PC-9 (cell line): ENCODE data around the gene GPC5.

ENCODE experiments used
- EZH2 ChIP-seq: fragments of 200-600 bp; sonication (generic); IDR thresholded peaks from 2 replicates; pipeline ENCODE4 v1.8.0; 2017; ENCODE audit warnings: antibody characterized with exemption, low read depth
- TF ChIP-seq, protein P1 (sequence below): fragments of 200-600 bp; sonication (generic); conservative IDR thresholded peaks from 2 replicates; pipeline ENCODE4 v1.6.1; 2017; ENCODE audit warnings: mixed run types, antibody characterized with exemption, mild to moderate bottlenecking, moderate library complexity

DNA sequence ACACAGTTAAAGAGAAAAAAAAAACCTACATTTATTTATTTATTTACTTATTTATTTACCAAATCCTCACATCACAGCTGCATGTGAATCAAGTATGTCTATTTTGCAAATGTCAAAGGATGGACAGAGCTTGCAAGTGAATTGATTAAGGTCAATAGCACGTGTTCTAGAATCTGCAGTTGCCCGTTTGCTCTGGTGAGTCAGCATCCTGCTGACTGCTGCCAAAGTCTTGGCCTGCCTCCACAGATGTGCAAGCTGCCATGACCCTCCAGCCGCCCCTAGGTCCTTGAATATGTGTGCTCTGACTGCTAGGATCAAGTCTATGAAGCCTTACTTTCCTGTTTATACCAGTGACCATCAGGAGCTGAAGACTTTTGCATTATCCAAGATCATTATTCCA lies 320.6 kb downstream of the GPC5 start:
- TF ChIP-seq, protein P1, sequence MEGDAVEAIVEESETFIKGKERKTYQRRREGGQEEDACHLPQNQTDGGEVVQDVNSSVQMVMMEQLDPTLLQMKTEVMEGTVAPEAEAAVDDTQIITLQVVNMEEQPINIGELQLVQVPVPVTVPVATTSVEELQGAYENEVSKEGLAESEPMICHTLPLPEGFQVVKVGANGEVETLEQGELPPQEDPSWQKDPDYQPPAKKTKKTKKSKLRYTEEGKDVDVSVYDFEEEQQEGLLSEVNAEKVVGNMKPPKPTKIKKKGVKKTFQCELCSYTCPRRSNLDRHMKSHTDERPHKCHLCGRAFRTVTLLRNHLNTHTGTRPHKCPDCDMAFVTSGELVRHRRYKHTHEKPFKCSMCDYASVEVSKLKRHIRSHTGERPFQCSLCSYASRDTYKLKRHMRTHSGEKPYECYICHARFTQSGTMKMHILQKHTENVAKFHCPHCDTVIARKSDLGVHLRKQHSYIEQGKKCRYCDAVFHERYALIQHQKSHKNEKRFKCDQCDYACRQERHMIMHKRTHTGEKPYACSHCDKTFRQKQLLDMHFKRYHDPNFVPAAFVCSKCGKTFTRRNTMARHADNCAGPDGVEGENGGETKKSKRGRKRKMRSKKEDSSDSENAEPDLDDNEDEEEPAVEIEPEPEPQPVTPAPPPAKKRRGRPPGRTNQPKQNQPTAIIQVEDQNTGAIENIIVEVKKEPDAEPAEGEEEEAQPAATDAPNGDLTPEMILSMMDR, result no peak
- no peak for TF ChIP-seq EZH2
